ENCODE results near the gene MYL10.

DNA sequence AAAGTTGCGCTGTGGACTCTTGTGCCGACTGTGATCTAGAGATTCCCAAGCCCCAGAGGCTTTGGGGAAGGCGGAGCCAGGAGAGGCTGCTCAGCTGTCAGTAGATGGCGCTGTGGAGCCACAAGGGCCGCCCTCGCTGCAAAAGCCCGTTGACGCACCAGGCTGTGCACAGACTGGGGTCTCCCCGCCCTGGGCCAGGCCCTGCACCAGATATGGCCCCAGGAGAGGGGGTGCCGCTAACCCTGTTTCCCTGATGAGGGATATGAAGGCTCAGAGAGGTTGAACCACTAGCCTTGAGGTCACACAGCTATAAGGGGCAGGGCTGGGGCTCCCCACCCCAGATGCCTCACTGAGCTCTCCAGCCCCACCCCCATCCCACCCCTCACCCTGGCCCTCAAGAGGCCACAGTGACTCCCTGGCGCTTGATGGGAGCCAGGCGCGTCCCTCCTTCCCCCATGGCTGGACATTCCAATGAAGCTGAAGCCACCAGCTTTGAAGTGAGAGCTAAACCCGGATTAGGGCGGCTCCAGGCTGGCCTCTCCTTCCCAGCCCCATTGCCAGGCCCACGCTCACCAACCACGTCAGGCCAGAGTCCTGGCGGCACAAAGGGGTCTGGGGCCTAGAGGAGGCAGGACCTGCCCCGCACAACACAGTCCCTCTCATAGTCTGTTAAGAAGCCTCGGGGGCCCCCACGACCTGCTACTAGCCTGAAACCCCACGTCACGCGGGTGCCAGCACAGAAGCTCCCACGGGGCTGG is 26.4 kb downstream of the MYL10 start:
- no peak for TF ChIP-seq EP300 (IDR thresholded peaks at IDR 0.05; ENCODE audit: borderline replicate concordance in 1 of 2, control insufficient read depth in 1 of 2, low read depth in 2 of 2, low read length in 2 of 2)
- TF ChIP-seq, protein P1, sequence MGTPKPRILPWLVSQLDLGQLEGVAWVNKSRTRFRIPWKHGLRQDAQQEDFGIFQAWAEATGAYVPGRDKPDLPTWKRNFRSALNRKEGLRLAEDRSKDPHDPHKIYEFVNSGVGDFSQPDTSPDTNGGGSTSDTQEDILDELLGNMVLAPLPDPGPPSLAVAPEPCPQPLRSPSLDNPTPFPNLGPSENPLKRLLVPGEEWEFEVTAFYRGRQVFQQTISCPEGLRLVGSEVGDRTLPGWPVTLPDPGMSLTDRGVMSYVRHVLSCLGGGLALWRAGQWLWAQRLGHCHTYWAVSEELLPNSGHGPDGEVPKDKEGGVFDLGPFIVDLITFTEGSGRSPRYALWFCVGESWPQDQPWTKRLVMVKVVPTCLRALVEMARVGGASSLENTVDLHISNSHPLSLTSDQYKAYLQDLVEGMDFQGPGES (IDR thresholded peaks at IDR 0.05): no peak
- TF ChIP-seq HDAC2 (IDR thresholded peaks at IDR 0.05): no peak
- no peak for TF ChIP-seq ATF7 (IDR thresholded peaks at IDR 0.05; ENCODE audit: low read depth)
- TF ChIP-seq MAX (IDR thresholded peaks at IDR 0.05; ENCODE audit: low read depth, low read length): no peak
- TF ChIP-seq PBX3 (IDR thresholded peaks at IDR 0.05; ENCODE audit: insufficient replicate concordance, low read depth, low read length): no peak
- peak; percentile 82 to 92 (median 91) for TF ChIP-seq CTCF (IDR thresholded peaks at IDR 0.05 in 2 of 3, conservative IDR thresholded peaks at IDR 0.05 in 1 of 3; ENCODE audit: control insufficient read depth in 2 of 3, extremely low read depth in 1 of 3, insufficient read depth in 1 of 3, low read depth in 3 of 3, low read length in 3 of 3)
